GM18909 (cell line): Measurements from ENCODE around the gene CYSTM1.

ENCODE experiments used
- ATAC-seq: cut with Tn5 transposase; IDR thresholded peaks from one replicate; pipeline ENCODE4 v1.9.1; 2021; ENCODE audit warnings: mild to moderate bottlenecking; ENCODE audit not compliant: unreplicated experiment, poor library complexity

CYSTM1 gene

GRCh38 chr5:140228364-140228837 lies 53.4 kb downstream of the CYSTM1 start:
- no peak for ATAC-seq

GRCh38 chr5:140230373-140230772 lies 55.4 kb downstream of the CYSTM1 start:
- no peak for ATAC-seq

GRCh38 chr5:140232731-140233130 lies 57.7 kb downstream of the CYSTM1 start:
- ATAC-seq = no peak

GRCh38 chr5:140234377-140234989 lies 59.5 kb downstream of the CYSTM1 start:
- no peak for ATAC-seq

GRCh38 chr5:140235791-140236551 lies 61.0 kb downstream of the CYSTM1 start:
- no peak for ATAC-seq

GRCh38 chr5:140236891-140237598 lies 62.1 kb downstream of the CYSTM1 start:
- no peak for ATAC-seq

GRCh38 chr5:140238756-140239155 lies 63.8 kb downstream of the CYSTM1 start:
- no peak for ATAC-seq

GRCh38 chr5:140239461-140239860 lies 64.5 kb downstream of the CYSTM1 start:
- no peak for ATAC-seq

- peak; percentile 71 for ATAC-seq
Measured at GRCh38 chr5:140239939-140240700, 65.1 kb downstream of the CYSTM1 start.

GRCh38 chr5:140240987-140241706 lies 66.2 kb downstream of the CYSTM1 start:
- ATAC-seq = no peak

GRCh38 chr5:140242099-140242498 lies 67.1 kb downstream of the CYSTM1 start:
- ATAC-seq = no peak

- no peak for ATAC-seq
Measured at GRCh38 chr5:140242890-140243585, 68.0 kb downstream of the CYSTM1 start.

GRCh38 chr5:140243706-140244250 lies 68.8 kb downstream of the CYSTM1 start:
- ATAC-seq = no peak

- peak; percentile 73 for ATAC-seq
Measured at GRCh38 chr5:140244525-140245025, 69.6 kb downstream of the CYSTM1 start.

- no peak for ATAC-seq
Measured at GRCh38 chr5:140245341-140245740, 70.4 kb downstream of the CYSTM1 start.

GRCh38 chr5:140245926-140246325 lies 70.9 kb downstream of the CYSTM1 start:
- no peak for ATAC-seq

- no peak for ATAC-seq
Measured at GRCh38 chr5:140246378-140247122, 71.6 kb downstream of the CYSTM1 start.

GRCh38 chr5:140248414-140248813 lies 73.4 kb downstream of the CYSTM1 start:
- no peak for ATAC-seq
